Ishikawa (cell line): ENCODE results near the gene DIP2C.

Experiments
- CEBPB ChIP-seq: IDR thresholded peaks from 2 replicates; pipeline ENCODE4 v1.6.1; 2012
- CREB1 ChIP-seq: IDR thresholded peaks from 2 replicates; pipeline ENCODE4 v1.6.1; 2012; ENCODE audit warnings: low read depth
- MAX ChIP-seq: IDR thresholded peaks from 2 replicates; pipeline ENCODE4 v1.6.1; 2012
- RAD21 ChIP-seq: IDR thresholded peaks from 2 replicates; pipeline ENCODE4 v1.6.1; 2012; ENCODE audit warnings: low read depth
- TCF12 ChIP-seq: IDR thresholded peaks from 2 replicates; pipeline ENCODE4 v1.6.1; 2012; ENCODE audit warnings: low read depth
- ZBTB7A ChIP-seq: IDR thresholded peaks from 2 replicates; pipeline ENCODE4 v1.6.1; 2012; ENCODE audit warnings: low read depth

GRCh38 chr10:396535-397220 is 292.8 kb downstream of the DIP2C start:
- no peak for TF ChIP-seq CEBPB
- no peak for TF ChIP-seq RAD21
- no peak for TF ChIP-seq CREB1
- TF ChIP-seq MAX = no peak
- TF ChIP-seq ZBTB7A = no peak
- no peak for TF ChIP-seq TCF12
